K562 (cell line): Measurements from ENCODE around the gene ACOT13. TPM values are rescaled to one million over a fixed set of nuclear protein-coding genes. Genes with fewer than 3 reads are reported as not detected.

Source experiments
- ATAC-seq: fragments of 200-7000 bp; cut with Tn5 transposase; 3 replicates; pipeline ENCODE4 v1.9.1; 2020; ENCODE audit warnings: moderate library complexity
- BruUV-seq: library from RNA; stranded (reverse); fragments of 400-500 nt; replicated peaks from 2 replicates; lab custom pipeline; 2021; lab: Mats Ljungman, UMichigan
- CTCF ChIA-PET: fragments of 300-600 bp; formaldehyde crosslinking; extraction: SDS; loops from one replicate; lab custom pipeline; 2021; ENCODE audit warnings: low intra/inter-chr PET ratio; lab: Yijun Ruan, JAX
- POLR2A ChIA-PET: fragments of 300-600, 350-650 bp; sonication (Branson Sonifier 250); formaldehyde crosslinking; extraction: SDS; loops from one replicate; lab custom pipeline; 2021; ENCODE audit warnings: antibody characterized with exemption, inconsistent platforms; lab: Yijun Ruan, JAX
- DNase-seq, 4 experiments: peaks; one replicate each; pipeline versions ENCODE4 v3.0.0 to v3.0.0-alpha.2; 2011 to 2018; ENCODE audit warnings: low spot score in 3 of 4, mixed read lengths in 3 of 4; ENCODE audit errors: extremely low read depth in 1 of 4
- FAIRE-seq: peaks from 2 replicates; lab custom pipeline; 2011; peaks lifted over from hg19 to GRCh38; lab: Jason Lieb, UNC
- H2AFZ ChIP-seq: 2 replicates; pipeline ENCODE4 v1.6.0; 2011; ENCODE audit warnings: low read depth, low read length, control low read depth, inconsistent platforms
- H3K27ac ChIP-seq: fragments of 200-600 bp; 3 replicates; pipeline ENCODE4 v1.8.0; 2011; ENCODE audit warnings: low read depth, mild to moderate bottlenecking, control low read depth, inconsistent platforms, low read length, moderate library complexity, mixed read lengths; ENCODE audit errors: extremely low read depth
- H3K27me3 ChIP-seq, 2 experiments: fragments of 300-600 bp in 1 of 2; 2 replicates in 1 of 2; 3 replicates in 1 of 2; pipeline versions ENCODE4 v1.6.0 to v1.8.0; 2011; ENCODE audit warnings: inconsistent platforms in 2 of 2, low read length in 2 of 2, mild to moderate bottlenecking in 1 of 2, mixed read lengths in 1 of 2, moderate library complexity in 1 of 2; ENCODE audit not compliant: control insufficient read depth in 2 of 2, insufficient read depth in 2 of 2
- H3K36me3 ChIP-seq: fragments of 300-600 bp; 3 replicates; pipeline ENCODE4 v1.8.0; 2011; ENCODE audit warnings: mild to moderate bottlenecking, low read length, inconsistent platforms; ENCODE audit not compliant: control insufficient read depth, insufficient read depth
- H3K4me1 ChIP-seq, 2 experiments: fragments of 200-600 bp in 1 of 2; replicated peaks in 1 of 2; 2 replicates in 1 of 2; 3 replicates in 1 of 2; pipeline versions ENCODE4 v1.5.1 to v1.8.0; 2011; ENCODE audit warnings: inconsistent platforms in 2 of 2, low read length in 2 of 2, mild to moderate bottlenecking in 1 of 2, mixed read lengths in 1 of 2, moderate library complexity in 1 of 2; ENCODE audit not compliant: control insufficient read depth in 2 of 2, insufficient read depth in 2 of 2
- H3K4me2 ChIP-seq: 2 replicates; pipeline ENCODE4 v1.6.1; 2011; ENCODE audit warnings: low read length, control low read depth, inconsistent platforms, mixed read lengths; ENCODE audit not compliant: insufficient read depth
- H3K4me3 ChIP-seq: fragments of 200-600 bp; sonication (generic), shearing (Covaris generic); 2 replicates; pipeline ENCODE4 v1.5.1; 2016; ENCODE audit warnings: control low read depth, inconsistent platforms
- H3K79me2 ChIP-seq: fragments of 200-600 bp; 3 replicates; pipeline ENCODE4 v1.8.0; 2011; ENCODE audit warnings: low read length, inconsistent platforms; ENCODE audit not compliant: control insufficient read depth, insufficient read depth
- H3K9ac ChIP-seq, 2 experiments: 2 replicates each; pipeline versions ENCODE4 v1.6.0 to v1.6.1; 2011; ENCODE audit warnings: low read depth in 2 of 2, low read length in 2 of 2, control low read depth in 1 of 2, inconsistent platforms in 1 of 2, mild to moderate bottlenecking in 1 of 2, mixed read lengths in 1 of 2; ENCODE audit not compliant: insufficient read depth in 1 of 2
- H3K9me1 ChIP-seq: one replicate; pipeline ENCODE4 v1.6.0; 2011; ENCODE audit warnings: inconsistent platforms, mild to moderate bottlenecking, low read length, moderate library complexity; ENCODE audit not compliant: control insufficient read depth, insufficient read depth
- H3K9me3 ChIP-seq: replicated peaks from 2 replicates; pipeline ENCODE4 v1.5.1; 2011; ENCODE audit warnings: low read depth, low read length, inconsistent platforms; ENCODE audit not compliant: control insufficient read depth, insufficient read depth
- H4K20me1 ChIP-seq: replicated peaks from 2 replicates; pipeline ENCODE4 v1.6.1; 2011; ENCODE audit warnings: low read length, inconsistent platforms, mixed read lengths; ENCODE audit not compliant: control insufficient read depth, insufficient read depth
- MCM3 ChIP-seq: fragments of 450-650 bp; IDR thresholded peaks from 2 replicates; pipeline ENCODE4 v1.6.1; 2016
- NCOA1 ChIP-seq: fragments of 450-650 bp; IDR thresholded peaks from 2 replicates; pipeline ENCODE4 v1.6.1; 2016; ENCODE audit warnings: low read depth
- NCOA4 ChIP-seq: fragments of 450-650 bp; IDR thresholded peaks from 2 replicates; pipeline ENCODE4 v1.6.1; 2018; ENCODE audit warnings: mild to moderate bottlenecking; ENCODE audit not compliant: partially characterized antibody
- TARDBP ChIP-seq: fragments of 450-650 bp; IDR thresholded peaks from 2 replicates; pipeline ENCODE4 v1.6.1; 2016
- TEAD4 ChIP-seq, 2 experiments: sonication (generic) in 1 of 2; formaldehyde crosslinking in 1 of 2; IDR thresholded peaks; 2 replicates each; pipeline versions ENCODE4 v1.6.1 to v1.8.0; 2012 to 2022; ENCODE audit warnings: borderline replicate concordance in 1 of 2, inconsistent platforms in 1 of 2, low read length in 1 of 2, mild to moderate bottlenecking in 1 of 2, missing genetic modification reagents in 1 of 2
- ZNF740 ChIP-seq, 3 experiments: fragments of 200-800 bp in 1 of 3; sonication (Bioruptor generic) in 1 of 3; sonication (generic) in 1 of 3; formaldehyde crosslinking in 1 of 3; IDR thresholded peaks; 2 replicates each; pipeline versions ENCODE4 v1.6.1 to v1.8.0; 2016 to 2022; ENCODE audit warnings: mild to moderate bottlenecking in 2 of 3, missing compliant biosample characterization in 2 of 3, missing genetic modification characterization in 2 of 3, missing genetic modification reagents in 1 of 3
- WGBS: fragments of 100-300 bp; shearing (Covaris generic); methylation state at CpG from one replicate; pipeline ENCODE4 v1.1.6; 2016; ENCODE audit warnings: low coverage, mixed read lengths; ENCODE audit not compliant: insufficient coverage; ENCODE audit errors: missing lambda C conversion rate; 5-methylcytosine and 5-hydroxymethylcytosine counted together
- in situ Hi-C: fragments of 300-500 bp; cut with MboI; formaldehyde crosslinking; loops from 4 replicates; pipeline ENCODE4 v1.15.0; 2018; ENCODE audit warnings: inconsistent platforms, mixed read lengths
- intact Hi-C: fragments of 100-400 bp; cut with micrococcal nuclease; formaldehyde crosslinking; loops from 2 replicates; pipeline ENCODE4 v1.14.2; 2022
- polyA plus RNA-seq, 8 experiments: library from polyadenylated mRNA; depleted of rRNA in 4 of 8; stranded (reverse) in 5 of 8; unstranded in 3 of 8; fragments of >200 nt; fragmentation: Nextera tagmentation in 2 of 8; fragmentation: Illumina TruSeq in 1 of 8; extraction: Ambion mirVana in 2 of 8; extraction: Trizol in 1 of 8; gene quantifications; 2 replicates each; pipeline versions ENCODE4 v1.2.1 to v1.2.3, GENCODE V29; 2011 to 2014; ENCODE audit warnings: inconsistent platforms in 1 of 8, missing spikeins in 1 of 8
- total RNA-seq, 7 experiments: library from RNA; depleted of rRNA in 6 of 7; stranded (reverse); fragments of >200 nt in 6 of 7; fragmentation: Illumina TruSeq in 2 of 7; extraction: Trizol in 2 of 7; gene quantifications; 2 replicates each; pipeline versions ENCODE4 v1.2.1 to v1.2.3, GENCODE V29; 2011 to 2021; ENCODE audit warnings: low replicate concordance in 1 of 7
- TF ChIP-seq, protein P1 (sequence below): fragments of 250-450 bp; sonication (Bioruptor Pico); IDR thresholded peaks from 2 replicates; pipeline ENCODE4 v1.8.0; 2021; ENCODE audit warnings: moderate library complexity, mild to moderate bottlenecking, inconsistent platforms

The ACOT13 gene
- total and polyA plus RNA-seq, 9 of the 15 experiments (the other 6 are each of a cell fraction or from before 2014, with no cell fraction given): 14.1 to 129 (median 65.7) TPM

GRCh38 chr6:24690593-24690992 lies 23.7 kb downstream of the ACOT13 start:
- ATAC-seq: no peak
- in situ Hi-C loops: no loop called here
- peaks cover 3% of the 10 kb centered on the region; the same call in 2 of the 3 replicates for H3K36me3 ChIP-seq
- H3K4me1 ChIP-seq: no peaks in the 10 kb centered on the region
- TF ChIP-seq ZNF740 (CRISPR knock-in tag; IDR thresholded peaks at IDR 0.05) (no peak), ZNF740 (tag; IDR thresholded peaks at IDR 0.05) (no peak), NCOA1 (no peak), TEAD4 (IDR thresholded peaks at IDR 0.05; ENCODE audit: low read length) (no peak), TEAD4 (CRISPR knock-in tag; IDR thresholded peaks at IDR 0.05; ENCODE audit: borderline replicate concordance) (no peak), NCOA4 (no peak), TARDBP (no peak), MCM3 (no peak)
- TF ChIP-seq, protein P1, sequence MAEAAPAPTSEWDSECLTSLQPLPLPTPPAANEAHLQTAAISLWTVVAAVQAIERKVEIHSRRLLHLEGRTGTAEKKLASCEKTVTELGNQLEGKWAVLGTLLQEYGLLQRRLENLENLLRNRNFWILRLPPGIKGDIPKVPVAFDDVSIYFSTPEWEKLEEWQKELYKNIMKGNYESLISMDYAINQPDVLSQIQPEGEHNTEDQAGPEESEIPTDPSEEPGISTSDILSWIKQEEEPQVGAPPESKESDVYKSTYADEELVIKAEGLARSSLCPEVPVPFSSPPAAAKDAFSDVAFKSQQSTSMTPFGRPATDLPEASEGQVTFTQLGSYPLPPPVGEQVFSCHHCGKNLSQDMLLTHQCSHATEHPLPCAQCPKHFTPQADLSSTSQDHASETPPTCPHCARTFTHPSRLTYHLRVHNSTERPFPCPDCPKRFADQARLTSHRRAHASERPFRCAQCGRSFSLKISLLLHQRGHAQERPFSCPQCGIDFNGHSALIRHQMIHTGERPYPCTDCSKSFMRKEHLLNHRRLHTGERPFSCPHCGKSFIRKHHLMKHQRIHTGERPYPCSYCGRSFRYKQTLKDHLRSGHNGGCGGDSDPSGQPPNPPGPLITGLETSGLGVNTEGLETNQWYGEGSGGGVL: no peak
- TF ChIP-seq, all 486 proteins: peak for 0
- Histone ChIP-seq H3K79me2 (no peaks in the 10 kb centered on the region), H3K9me1 (no peaks in the 10 kb centered on the region), H4K20me1 (no peaks in the 10 kb centered on the region), H3K9ac (no peak overlapping the region), H3K9me3 (no peaks in the 10 kb centered on the region), H3K27ac (no peak overlapping the region), H3K27me3 (no peaks in the 10 kb centered on the region), H3K4me3 (no peak overlapping the region), H3K4me2 (no peak overlapping the region), H2AFZ (no peak overlapping the region)
- 61% methylated on average over 1 of the region's 1 CpG for WGBS
- BruUV-seq: no TSS peak
- FAIRE-seq (no peak), DNase-seq (no peak)
- POLR2A ChIA-PET: interaction anchor here (1.5 kb wide), 1 partner anchor 27 kb away, joined by 4 read pairs; no protein-coding TSS in a partner anchor
- intact Hi-C loops: no loop called here
- CTCF ChIA-PET: no interaction called here
